WERI-Rb-1 (cell line): ENCODE results near the gene ATP2B2.

Experiments used
- DNase-seq: peaks from one replicate; pipeline ENCODE4 v3.0.0-alpha.2; 2020
- H3K27ac ChIP-seq: fragments of 250-450 bp; sonication (Bioruptor Pico); 2 replicates; pipeline ENCODE4 v1.5.1; 2020; ENCODE audit warnings: mild to moderate bottlenecking, moderate library complexity
- H3K27me3 ChIP-seq: fragments of 250-450 bp; sonication (Bioruptor Pico); 2 replicates; pipeline ENCODE4 v1.5.1; 2021; ENCODE audit warnings: mild to moderate bottlenecking, low read depth, moderate library complexity; ENCODE audit not compliant: insufficient read depth, severe bottlenecking
- H3K36me3 ChIP-seq: fragments of 250-450 bp; sonication (Bioruptor Pico); 2 replicates; pipeline ENCODE4 v1.5.1; 2020; ENCODE audit warnings: mild to moderate bottlenecking, moderate library complexity
- H3K4me3 ChIP-seq: 2 replicates; pipeline ENCODE4 v1.5.1; 2011; ENCODE audit warnings: low read depth, mild to moderate bottlenecking, control low read depth, low read length
- H3K9me3 ChIP-seq: fragments of 250-450 bp; sonication (Bioruptor Pico); 2 replicates; pipeline ENCODE4 v1.5.1; 2021; ENCODE audit warnings: mild to moderate bottlenecking, moderate library complexity; ENCODE audit not compliant: severe bottlenecking
- TF ChIP-seq, protein P1 (sequence below): IDR thresholded peaks from 2 replicates; pipeline ENCODE4 v1.5.1; 2011; ENCODE audit warnings: low read depth, mild to moderate bottlenecking, control low read depth, inconsistent platforms, low read length

Gene ATP2B2

DNA sequence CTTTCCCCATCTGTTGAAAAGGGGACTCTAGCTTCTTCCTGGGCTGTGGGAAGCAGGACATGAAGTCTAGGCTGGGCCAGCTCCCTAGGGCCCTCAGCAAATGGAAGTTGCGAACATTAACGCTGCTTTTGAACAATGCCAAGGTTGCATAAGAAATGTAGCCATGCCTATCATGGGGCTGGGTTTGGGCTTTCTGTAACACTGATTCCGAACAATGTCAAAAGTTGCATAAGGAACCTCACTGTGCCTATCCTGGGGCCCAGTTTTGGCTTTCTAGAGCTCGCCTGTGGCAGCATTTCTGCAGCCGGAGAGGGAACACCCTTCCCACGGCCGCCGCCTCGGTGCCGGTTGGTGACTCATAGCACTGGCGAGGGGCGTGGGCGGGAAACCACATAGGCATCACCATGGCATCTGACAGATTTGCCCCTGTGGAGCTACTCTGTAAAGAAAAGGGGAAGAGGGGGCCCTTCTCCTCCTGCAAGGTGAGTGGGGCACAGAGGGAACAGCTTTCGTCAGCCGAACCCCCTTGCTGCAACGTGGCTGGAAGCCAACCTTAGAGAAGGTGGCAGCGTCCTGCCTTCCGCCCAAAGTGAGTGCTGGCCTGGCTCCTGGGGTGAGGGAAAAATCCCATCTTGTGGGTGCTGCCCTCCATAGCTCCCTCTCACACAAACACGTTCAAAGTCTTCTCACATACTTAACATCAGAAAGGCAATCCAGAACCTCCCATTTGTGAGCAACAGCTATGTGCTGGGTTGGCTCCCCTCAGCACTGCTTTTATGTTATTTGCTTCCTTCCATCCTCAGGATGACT lies 46.6 kb upstream of the ATP2B2 start:
- Histone ChIP-seq H3K27ac (no peak overlapping the region), H3K36me3 (no peaks in the 10 kb centered on the region), H3K4me3 (no peak overlapping the region), H3K9me3 (no peaks in the 10 kb centered on the region), H3K27me3 (no peaks in the 10 kb centered on the region)
- DNase-seq, result no peak
- TF ChIP-seq, protein P1, sequence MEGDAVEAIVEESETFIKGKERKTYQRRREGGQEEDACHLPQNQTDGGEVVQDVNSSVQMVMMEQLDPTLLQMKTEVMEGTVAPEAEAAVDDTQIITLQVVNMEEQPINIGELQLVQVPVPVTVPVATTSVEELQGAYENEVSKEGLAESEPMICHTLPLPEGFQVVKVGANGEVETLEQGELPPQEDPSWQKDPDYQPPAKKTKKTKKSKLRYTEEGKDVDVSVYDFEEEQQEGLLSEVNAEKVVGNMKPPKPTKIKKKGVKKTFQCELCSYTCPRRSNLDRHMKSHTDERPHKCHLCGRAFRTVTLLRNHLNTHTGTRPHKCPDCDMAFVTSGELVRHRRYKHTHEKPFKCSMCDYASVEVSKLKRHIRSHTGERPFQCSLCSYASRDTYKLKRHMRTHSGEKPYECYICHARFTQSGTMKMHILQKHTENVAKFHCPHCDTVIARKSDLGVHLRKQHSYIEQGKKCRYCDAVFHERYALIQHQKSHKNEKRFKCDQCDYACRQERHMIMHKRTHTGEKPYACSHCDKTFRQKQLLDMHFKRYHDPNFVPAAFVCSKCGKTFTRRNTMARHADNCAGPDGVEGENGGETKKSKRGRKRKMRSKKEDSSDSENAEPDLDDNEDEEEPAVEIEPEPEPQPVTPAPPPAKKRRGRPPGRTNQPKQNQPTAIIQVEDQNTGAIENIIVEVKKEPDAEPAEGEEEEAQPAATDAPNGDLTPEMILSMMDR, result no peak

DNA sequence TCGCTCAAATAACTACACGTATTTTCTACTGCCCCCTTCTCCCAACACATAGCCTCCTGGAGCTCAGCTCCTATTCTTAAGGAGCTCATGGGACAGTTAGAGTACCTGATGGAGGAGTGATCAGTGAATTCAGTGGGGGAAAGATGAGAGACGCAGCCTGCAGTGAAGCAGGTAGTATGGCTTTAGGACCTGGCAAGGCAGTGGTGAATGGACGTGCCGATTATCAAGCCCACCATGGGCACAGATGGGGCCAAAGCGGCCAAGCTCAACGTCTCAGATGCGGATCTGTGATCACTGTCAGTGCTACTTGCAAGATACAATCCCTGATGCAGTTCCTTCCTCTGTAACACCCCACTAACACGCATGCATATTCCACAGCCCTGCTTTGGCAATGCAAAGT lies 45.8 kb upstream of the ATP2B2 start:
- no peak for DNase-seq
- TF ChIP-seq, protein P1, result no peak
- H3K4me3 ChIP-seq, result no peak overlapping the region
- no peaks in the 10 kb centered on the region for H3K9me3 ChIP-seq
- H3K27ac ChIP-seq, result no peak overlapping the region
- no peaks in the 10 kb centered on the region for H3K36me3 ChIP-seq
- no peaks in the 10 kb centered on the region for H3K27me3 ChIP-seq

DNA sequence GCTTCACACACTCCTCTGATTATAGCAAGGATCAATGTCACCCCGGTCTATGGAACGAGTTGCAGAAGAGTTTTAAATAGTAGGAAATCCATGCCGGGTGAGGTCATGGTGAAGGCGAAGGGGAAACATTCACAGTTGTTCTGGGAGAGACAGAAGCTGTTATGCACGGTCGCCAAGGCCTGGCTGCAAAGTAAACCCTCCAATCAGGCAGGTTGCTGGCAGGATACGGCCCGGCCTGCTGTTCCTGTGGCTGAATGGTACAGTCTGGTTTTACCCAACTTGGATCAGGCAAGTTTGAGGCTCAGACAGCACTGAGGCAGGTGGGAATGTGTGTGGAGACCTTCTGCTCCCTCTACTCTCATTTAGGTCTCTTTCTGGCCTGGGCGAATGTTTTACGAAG lies 45.3 kb upstream of the ATP2B2 start:
- Histone ChIP-seq H3K9me3 (no peaks in the 10 kb centered on the region), H3K4me3 (no peak overlapping the region), H3K27ac (no peak overlapping the region), H3K36me3 (no peaks in the 10 kb centered on the region), H3K27me3 (no peaks in the 10 kb centered on the region)
- TF ChIP-seq, protein P1, result no peak
- no peak for DNase-seq

DNA sequence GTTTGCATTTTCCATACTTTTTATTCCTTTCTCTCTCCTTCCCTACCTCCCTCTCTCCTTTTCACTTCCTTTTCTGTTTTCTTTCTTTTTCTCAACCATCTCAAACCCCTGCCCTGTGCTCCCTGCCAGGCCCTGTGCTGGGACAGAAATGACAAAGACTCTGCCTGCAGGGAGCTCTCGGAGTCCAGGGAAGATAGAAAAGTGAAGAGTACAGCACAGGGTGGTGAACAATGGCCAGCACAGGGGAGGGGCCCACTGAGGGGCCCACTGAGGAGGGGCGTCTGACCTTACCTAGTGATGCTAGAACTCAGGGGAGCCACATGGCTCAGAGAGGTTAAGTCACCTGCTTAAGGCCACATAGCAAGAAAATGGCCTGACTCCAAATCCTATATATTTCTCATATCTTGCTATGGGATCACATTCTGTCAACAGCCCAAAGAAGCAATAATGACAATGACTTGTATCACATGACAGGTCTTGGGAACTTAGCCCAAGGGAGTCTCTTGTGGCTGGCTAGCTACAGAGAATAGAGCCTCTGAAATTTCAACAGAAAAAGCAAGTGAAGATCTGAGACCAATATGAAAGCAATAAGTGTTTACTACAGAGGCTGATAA lies 44.3 kb upstream of the ATP2B2 start:
- no peaks in the 10 kb centered on the region for H3K36me3 ChIP-seq
- H3K4me3 ChIP-seq, result no peak overlapping the region
- DNase-seq, result no peak
- no peaks in the 10 kb centered on the region for H3K9me3 ChIP-seq
- TF ChIP-seq, protein P1, result no peak
- no peak overlapping the region for H3K27ac ChIP-seq
- H3K27me3 ChIP-seq, result no peaks in the 10 kb centered on the region

DNA sequence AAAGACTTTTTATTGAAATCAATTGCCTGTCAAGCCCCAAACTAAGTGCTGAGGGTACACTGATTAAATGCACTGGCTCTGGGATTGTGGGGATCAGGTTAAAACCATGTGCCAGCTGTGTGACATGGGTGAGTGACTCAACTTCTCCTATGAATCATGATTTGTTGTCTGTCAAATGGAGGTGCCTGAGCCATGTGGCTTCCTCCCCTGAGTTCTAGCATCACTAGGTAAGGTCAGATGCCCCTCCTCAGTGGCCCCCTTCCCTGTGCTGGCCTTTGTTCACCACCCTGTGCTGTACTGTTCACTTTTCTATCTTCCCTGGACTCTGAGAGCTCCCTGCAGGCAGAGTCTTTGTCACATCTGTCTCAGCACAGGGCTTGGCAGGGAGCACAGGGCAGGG lies 43.6 kb upstream of the ATP2B2 start:
- no peak for DNase-seq
- H3K27ac ChIP-seq, result no peak overlapping the region

More for the DNA sequence above, 43.6 kb upstream of the ATP2B2 start:
- H3K27me3 ChIP-seq, result no peaks in the 10 kb centered on the region
- H3K9me3 ChIP-seq, result no peaks in the 10 kb centered on the region
- H3K36me3 ChIP-seq, result no peaks in the 10 kb centered on the region
- no peak overlapping the region for H3K4me3 ChIP-seq
- TF ChIP-seq, protein P1, result no peak
